Endometrium (tissue), 2 donors: Measurements from ENCODE around the gene MED26.

ENCODE experiments used
- FAIRE-seq: peaks from 2 replicates; lab custom pipeline; 2012; peaks lifted over from hg19 to GRCh38; lab: Jason Lieb, UNC
- donor health status: control.
- donor health status: control.

Gene MED26

DNA sequence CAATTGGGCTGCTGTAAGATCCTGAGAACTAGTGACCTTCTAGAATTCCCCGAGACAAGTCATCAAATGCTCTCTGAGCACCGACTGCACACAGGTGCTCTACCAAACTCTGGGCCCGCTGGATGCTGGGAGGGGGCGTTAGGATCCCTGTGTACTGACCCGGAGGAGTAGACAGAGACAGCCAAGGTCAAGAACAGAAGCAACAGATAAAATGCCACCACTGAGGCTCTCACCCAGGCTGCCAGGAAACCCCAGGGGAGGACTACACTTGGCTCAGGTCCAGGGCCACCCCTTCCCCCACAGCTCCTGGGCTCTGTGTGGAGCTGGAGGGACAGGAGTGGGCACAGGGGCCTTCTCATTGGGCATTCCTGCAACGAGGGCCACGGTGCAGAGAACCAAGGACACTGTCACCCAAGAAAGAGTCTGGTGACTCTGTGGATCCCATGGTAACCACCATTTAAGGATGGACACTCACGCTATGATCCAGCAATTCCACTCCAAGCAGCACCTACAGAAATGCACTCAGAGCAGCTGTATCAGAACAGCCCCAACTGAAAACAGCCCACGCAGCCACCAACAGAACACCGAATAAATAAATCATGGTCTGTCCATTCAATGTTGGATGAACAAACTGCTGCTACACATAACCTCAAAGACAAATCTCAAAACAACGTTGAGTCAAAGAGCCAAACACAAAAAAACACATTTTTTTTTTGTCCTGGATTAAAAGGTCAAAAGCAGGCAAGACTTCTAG is 39.0 kb downstream of the MED26 start:
- no peak for FAIRE-seq

DNA sequence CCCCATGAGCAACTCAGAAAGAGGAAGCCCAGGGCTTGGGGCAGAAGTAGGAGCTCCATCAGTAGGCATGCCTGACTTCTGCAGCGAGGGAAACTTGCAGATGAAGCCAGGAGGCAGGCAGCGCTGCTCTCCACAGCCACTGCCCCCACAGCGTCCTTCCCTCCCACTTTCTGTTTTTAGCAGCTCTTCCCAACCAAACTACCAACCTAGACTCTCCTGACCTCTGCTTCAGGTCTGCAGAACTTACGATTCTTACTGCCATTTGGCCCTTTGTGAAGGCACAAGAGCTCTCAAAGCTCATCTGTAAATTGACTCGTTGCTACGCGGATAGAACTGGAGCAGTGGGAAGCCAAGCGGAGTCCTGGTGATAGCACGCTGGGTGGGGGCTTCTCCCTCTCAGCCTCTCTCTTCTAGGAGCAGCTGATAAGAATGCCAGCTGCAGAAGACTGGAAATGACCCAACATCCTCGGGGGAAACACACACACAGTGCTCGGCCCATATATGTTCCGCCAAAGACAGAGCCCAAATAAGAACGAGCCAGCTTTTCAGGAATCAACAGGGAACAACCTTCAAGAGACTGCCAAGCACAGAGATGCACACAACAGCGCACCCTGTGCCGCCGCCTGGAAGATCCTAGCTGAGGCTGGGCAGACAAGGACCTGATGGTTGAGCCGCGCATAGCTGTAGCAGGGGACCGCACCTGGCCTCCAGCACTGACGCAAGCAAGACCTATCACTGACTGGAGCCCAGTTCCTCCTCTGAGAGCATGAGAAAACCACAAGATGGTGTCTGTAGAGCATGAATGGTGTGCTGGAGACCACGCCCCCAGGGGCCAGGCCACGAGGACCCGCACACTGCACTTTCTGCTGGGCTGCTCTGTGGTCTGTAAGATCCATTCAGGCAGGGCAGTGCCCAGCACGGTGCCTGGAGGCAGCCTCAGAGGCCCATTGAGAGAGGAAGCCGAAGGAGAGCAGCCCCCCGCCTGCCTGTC is 39.9 kb downstream of the MED26 start:
- FAIRE-seq, result no peak

DNA sequence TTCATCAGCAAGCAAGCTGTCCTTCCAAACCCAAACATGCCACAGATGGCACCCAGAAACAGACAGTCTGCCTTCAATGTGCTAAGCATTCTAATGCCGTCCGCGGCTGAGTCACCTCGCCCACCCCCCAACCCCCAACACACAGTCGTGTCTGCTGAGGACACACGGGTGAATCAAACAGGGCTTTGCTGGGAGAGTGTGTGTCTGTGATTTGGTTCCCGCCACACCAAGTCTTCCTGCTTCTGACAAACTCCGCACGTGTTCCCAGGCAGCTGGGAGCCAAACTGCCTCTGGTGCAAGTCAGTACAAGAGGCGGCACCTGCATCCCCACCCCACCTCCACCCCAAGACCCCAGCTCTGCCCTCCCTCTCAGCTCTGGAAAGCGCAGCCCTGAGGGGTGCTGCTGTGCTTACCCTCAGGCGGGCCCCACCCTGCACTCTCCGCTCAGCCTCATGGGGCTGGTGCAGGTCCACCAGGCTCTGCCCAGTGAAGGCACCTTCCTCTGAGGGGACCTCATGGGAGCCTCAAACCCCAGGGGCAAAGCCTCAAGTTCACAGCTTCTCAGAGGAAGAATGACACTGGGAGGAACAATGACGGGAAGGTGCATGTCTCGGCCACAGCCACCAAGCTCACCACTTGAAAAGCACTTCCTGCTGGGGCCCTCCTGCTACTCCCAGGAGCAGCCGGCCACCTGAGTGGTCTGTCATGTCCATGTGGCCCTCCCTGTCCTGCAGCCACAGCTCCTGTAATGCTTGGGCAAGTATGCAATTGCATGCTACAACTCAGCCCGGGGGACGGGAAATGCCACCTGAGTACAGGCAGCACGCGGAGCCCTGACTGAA is 40.8 kb downstream of the MED26 start:
- FAIRE-seq, result no peak

DNA sequence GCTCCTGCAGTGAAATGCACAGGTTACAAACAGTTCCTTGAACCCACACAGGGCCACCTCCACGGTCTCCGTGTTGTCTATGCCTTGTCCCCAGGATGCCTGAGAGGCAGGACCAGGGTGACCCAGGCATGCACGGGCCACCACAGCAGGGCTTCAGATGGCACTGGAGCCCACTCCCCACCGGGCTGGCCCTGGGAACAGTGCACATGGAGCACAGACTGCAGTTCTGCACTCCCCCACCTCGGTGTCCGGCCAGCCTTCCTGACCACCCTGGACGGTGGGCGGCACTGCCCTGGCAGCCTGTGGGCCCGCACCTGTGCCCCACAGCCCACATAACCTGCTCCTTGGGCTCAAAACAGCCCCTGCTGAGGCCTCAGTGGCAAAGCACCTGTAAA is 41.5 kb downstream of the MED26 start:
- no peak for FAIRE-seq

DNA sequence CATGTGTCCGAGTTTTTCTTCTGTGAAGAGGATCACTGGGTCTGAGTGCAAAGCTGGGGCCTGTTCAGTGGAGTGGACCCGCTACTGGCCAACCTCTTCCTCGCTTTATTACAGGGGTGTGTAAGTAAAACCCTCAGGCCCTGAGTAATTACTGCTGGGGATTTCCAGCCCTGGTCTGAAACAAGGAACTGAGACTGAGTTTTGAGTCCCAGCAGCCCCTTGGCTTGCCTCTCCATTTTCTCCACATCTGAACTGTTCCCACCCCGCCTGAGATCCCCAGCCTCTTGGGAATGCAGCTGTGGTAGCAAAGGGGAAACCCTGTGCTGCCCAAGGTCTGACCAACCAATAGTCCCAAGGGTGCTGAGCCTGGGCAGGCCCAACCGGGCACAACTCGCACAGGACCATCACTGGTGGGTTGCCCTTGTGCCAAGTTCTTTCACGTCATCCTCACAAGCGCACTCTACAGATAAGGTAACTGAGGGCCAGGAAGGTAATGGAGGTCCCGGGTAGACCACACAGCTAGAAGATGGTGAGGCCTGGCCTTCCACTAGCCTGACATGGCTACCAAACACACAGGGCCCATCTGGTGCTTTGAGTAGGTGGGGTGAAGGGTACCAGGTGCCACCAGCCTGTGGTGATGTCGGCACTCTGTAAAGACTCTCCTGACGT is 42.1 kb downstream of the MED26 start:
- FAIRE-seq, result no peak

DNA sequence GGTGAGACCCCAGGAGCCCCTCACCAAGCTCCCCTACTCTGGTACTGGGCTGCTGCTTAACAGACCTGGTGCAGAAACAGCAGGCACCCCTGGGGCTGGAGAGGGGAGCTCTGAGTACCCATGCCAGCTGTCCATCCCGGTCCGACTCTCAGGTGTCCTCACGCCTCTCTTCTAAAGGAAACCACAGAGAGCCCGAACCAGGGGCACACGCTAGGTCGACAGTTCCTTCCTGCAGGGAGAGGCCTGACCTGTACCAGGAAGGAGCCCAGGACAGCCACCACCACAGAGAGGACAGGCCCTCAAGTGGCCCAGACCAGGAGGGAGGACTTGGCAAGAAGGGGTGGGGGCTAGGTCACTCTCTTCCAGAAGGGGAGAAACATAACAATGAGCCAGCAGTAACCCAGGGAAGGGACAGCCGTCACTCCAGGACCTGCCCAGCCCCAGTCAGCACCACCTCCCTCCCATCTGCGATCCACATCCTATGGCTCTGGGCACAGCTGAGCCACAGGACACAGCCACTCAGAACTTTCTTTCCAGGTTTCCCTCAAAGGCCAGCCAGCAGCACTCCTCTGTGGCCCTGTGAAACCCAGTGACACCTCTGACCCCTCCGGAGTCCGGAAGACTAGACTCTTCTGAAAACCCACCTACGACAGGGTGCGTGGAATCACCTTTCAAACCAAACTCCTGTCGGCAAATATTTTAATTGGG is 42.8 kb downstream of the MED26 start:
- FAIRE-seq, result no peak

DNA sequence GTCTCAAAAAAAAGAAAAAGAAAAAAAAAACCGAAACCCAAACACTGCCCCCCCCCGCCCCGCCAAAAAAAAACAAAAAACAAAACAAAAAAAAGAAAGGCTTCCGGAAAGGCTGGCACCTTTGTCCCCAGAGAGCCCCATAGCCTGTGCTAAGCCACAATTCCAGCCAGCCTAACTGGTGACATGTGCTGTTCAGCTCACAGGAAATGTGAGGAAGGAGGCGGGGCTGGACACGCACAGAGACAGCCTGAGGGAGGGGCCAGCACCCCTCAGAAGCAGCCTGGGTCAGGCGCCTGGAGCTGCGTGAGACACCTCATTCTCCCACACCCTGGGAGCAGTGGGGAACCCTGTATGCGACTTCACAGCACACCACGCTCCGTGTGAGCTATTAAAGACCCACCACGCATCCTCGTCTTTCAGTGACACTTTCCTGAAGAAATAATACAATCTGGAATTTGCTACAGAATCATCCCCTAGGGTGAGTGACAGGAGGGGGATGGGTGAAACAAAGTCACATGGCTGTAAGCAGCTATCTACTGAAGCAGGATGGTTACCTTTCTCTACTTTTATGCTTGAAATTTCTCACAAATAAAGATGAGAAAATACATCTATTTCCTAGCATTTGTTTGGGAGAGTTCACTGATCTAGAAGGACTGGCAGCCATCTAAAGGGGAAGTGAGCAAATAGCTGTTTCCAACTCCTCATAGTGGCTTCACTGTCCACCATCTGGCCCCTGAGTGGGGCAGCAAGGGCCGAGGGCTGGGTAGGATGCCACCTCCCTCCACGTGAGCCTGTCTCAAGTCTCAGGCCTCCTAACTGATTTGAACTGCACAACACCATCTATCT is 43.5 kb downstream of the MED26 start:
- no peak for FAIRE-seq

DNA sequence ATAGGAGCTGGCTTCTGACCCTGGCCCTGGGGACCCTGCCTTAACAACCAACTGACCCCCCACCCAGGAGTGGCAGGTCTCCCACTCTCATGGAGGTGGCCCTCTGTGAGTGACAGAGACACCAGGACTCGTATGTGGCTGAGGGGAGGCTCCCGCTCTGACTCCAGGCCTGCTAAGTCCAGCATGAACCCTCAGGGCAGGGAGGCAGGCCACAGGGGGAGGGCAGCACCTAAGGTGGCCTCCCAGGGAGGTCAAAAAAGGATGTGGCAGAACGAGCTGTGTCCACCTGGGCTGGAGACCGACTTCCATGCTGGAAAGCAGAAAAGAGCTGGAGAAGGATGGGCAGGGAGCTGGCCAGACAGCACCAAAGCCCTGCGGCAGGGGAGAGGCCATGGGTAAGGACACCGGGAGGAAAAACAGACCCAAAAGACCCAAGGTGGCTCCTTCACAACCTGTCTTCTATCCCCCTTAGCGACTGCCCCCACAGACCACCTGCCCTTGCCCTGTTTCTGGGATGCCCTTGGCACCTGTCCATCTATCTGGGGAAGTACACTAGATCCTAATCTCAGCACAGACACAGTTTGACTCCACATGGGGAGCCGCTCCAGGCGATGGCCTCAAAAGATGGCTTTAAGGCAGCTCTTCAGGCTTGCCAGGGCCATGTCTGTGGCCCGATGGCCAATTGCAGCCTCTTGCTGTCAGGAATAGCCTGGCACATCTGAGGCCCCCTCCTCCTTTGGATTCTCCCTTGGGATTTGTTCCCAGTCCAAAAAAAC is 45.3 kb downstream of the MED26 start:
- no peak for FAIRE-seq

DNA sequence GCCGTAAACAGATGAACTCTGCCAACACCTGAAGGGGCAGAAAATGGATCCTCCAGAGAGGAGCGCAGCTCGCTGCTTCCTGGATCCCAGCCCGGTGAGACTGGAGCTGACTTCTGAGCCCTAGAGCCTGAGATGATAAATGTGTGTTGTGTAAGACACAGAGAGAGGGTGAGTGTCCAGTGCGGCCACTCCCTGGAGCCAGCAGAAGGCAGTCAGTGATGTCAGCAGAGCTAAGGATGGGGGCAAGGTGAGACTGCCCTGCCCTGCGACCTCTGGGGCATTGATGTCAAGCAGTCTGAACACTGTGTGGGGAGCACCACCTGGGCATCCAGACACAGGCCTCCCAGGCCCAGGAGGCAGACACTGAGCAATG is 46.0 kb downstream of the MED26 start:
- no peak for FAIRE-seq

DNA sequence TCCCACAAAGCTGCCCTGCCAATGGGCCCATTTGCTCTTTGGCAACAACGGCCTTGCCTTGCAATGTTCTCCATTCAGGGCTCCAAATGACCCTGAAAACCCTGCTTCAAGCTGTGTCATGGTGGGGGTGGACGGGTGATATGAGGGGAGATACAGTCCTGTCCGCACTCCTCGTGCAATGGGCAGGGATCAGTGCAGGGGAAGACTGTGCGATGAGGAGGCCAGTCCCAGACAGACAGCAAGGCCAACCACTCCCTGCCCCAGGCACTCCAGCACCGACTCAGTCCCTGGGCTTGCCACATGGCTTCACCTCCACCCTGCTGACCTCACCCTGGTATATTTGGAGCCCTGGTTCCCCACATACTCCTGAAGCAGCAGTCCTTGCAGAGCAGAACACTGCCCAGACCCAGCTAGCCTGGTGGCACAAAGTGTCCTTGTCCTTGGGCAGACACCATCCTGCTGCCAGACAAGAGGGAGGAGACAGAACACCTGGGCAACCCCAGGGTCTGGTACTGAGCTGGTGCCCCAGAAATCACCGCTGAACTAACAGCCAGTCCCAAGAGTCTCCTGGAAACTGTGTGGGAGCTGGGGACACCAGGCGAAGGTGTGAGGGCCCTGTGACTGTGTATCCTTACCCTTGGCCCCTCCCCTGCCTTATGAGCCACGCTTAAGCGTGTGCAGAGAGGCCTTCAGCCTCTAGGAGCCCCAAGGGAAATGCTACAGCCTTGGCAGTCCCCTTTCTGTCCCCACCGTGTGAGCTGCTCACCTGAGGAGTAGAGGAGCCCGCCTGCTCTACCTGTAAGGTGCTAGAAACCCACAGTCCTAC is 46.6 kb downstream of the MED26 start:
- FAIRE-seq, result no peak

DNA sequence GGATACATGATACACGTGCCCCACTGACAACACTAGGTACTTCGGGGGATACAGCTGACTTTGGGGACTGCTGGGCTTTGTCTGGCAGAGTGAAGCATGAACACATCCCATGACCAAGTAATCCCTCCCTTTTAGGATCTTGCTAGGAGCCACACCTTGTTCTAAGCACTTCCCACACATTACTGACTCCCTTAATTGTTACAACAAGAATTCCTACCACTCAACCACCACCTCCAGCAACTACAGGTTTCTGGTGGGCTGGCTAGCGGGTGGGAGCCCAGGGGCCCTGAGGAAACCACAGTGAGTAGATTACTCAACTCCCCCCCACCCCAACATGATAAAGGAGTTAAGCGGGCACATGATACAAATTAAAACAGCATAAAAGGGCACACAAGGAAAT is 48.6 kb downstream of the MED26 start:
- no peak for FAIRE-seq

DNA sequence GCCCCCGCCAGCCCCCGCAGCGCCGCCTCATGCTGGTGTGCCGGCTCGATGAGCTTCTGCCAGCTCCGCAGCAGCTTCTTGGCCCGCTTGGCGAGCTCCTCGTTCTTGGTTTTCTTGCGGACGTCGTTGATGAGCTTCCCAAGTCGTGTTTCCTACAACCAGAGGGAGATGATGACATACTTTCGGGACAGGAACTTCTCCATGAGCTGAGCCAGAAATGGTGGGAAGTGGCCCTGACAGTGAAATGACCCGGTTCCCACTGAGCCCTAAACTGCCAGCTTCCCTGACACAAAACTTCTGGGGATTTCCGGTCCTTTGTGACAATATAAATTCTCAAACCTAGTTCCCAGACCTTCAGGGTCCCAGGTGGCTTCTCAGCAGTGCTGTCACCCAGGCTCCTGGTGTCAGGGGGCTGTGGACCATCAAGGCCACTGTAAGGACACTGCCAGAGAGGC is 50.4 kb downstream of the MED26 start:
- FAIRE-seq, result no peak

DNA sequence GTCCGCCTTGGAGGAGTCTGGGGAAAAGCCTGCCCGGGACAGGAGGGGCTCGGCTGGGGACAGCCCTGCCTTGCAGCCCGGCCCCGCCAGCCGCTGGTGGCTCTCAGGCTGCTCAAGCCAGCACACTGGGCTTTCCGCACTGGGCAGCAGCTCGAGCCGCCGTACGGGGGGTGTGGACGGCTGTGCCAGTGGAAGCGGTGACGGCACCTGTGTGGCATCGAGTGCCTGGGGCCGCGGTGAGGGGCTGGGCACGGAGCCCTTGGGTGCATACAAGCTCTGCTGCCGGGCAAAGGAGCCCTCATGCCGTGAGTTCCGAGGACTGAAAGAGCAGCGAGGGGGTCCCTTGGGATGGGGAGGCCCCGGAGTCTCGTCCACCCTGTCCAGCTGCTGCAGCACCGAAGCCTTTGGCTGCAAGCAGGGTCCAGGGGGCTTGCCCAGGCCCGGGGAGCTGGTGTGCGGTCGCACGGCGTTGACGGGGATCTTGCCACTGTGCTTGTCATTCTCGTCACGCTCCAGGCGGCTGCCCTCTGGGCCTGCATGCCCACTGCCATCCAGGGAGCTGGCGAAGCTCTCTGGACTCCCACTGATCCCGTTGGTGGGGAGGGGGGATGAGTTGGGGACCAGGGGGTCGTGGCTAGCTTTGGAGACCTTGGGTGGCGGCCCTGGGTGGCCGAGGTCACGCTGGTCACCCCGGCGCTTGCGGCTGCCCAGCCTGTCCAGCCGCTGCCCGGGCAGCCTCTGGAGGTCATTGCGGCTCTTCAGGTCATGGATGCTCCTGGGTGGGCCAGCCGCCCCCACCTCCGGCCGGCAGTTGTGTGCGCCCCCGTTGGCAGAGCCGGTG is 51.1 kb downstream of the MED26 start:
- no peak for FAIRE-seq

DNA sequence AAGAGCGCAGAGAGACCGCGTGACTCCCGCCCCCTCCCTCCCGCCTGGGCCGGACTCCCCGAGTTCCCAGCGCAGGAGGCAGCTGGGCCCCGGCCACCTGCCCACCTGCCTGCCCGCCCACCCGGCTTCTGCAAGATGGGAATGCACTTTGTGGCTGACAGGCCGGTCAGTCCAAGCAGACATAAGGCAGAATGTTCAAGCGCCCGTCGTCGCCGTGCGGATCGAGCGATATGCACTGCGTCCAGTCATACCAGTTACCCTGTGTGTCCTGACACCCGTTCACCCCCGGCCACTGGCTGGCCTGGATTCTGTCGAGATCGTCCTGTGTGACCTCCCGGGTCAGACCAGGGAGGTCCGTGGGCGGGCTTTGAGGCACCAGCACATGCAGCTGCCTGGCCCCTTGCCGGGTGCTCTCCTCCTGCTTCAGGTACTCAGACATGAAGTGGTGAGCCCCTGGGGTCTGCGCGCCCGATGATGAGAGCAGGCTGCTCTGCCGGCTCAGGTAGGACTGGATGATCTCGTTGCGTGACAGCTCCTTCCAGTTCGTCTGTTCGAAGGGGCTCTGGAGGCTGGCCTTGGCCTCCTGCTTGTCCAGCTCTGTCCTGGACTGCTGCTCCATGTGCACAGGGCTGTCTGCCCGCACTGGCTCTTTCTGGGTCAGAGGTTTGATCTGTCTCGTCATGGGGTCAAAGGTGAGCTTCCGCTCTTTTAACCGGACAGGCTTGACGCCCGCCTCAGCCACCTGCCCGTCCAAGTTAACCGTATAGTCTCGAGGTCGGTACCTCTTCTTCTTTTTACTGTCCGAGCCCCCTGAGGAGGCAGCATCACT is 51.9 kb downstream of the MED26 start:
- FAIRE-seq, result no peak

DNA sequence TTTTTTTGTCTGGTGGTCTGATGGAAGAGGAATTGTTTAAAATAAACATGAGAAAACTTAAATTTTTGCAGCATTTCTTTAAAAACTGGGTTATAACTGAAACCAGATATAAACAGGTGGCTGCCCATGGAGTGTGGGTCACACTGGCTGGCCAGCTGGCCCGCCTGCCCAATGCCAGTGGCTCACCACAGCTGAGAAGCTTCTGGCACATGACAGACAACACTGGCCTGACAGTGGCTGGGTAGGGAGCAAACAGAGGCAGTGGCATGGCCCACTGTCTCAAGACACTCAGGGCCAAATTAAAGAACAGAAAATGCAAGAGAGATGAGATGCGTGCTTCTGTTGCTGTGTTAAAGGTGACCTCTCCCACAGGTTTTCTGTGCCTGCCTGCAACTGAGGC is 52.7 kb downstream of the MED26 start:
- FAIRE-seq, result no peak

DNA sequence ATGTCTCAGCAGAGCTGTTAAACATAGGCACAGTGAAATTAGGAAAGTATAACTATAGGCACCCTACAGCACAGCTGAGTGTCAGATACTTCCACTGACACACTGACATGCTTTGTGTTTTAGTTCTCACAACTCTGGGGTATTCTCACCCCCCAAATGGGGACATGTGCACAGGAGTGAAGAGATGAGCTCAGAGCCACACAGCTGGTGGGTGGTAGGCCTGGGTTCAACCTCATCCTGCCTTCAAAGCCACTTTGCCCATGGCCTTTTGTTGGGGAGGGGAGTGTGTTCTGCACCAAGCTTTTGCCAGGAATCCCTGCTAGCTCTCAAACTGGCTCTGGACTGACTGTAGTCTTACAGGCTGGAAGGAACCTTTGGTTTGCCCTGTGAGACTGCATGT is 54.1 kb downstream of the MED26 start:
- FAIRE-seq, result no peak

DNA sequence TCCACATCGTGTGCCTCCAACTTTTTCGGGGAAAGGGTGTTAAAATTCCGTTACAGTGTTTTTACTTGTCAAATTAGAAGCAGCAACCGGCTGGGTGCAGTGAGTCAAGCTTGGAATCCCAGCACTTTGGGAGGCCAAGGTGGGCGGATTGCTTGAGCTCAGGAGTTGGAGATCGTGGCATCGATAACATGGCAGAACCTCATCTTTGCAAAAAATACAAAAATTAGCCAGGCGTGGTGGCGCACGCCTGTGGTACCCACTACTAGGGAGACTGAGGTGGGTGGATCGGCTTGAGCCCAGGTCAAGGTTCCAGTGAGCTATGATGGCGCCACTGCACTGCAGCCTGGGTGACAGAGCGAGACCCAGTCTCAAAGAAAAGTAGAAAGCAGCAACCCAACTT is 54.7 kb downstream of the MED26 start:
- FAIRE-seq, result no peak
